ENCODE data around the gene TRAFD1.
A peak's percentile ranks its signal among the peaks of the same experiment; 100 is the strongest.

TRAFD1 gene

GRCh38 chr12:112192475-112192874 lies 67.1 kb downstream of the TRAFD1 start:
- DNase-seq (ENCODE audit: low spot score) = no peak
- TF ChIP-seq, protein P1, sequence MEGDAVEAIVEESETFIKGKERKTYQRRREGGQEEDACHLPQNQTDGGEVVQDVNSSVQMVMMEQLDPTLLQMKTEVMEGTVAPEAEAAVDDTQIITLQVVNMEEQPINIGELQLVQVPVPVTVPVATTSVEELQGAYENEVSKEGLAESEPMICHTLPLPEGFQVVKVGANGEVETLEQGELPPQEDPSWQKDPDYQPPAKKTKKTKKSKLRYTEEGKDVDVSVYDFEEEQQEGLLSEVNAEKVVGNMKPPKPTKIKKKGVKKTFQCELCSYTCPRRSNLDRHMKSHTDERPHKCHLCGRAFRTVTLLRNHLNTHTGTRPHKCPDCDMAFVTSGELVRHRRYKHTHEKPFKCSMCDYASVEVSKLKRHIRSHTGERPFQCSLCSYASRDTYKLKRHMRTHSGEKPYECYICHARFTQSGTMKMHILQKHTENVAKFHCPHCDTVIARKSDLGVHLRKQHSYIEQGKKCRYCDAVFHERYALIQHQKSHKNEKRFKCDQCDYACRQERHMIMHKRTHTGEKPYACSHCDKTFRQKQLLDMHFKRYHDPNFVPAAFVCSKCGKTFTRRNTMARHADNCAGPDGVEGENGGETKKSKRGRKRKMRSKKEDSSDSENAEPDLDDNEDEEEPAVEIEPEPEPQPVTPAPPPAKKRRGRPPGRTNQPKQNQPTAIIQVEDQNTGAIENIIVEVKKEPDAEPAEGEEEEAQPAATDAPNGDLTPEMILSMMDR (IDR thresholded peaks at IDR 0.05) = no peak
- peak overlapping the region in 1 of 2 donors; percentile 55 for H3K27ac ChIP-seq
- H3K4me3 ChIP-seq = no peak overlapping the region

GRCh38 chr12:112194601-112195247 lies 69.4 kb downstream of the TRAFD1 start:
- Histone ChIP-seq H3K4me3 (no peak overlapping the region), H3K27ac (no peak overlapping the region)
- TF ChIP-seq, protein P1 (IDR thresholded peaks at IDR 0.05) = no peak
- no peak for DNase-seq (ENCODE audit: low spot score)

DNA sequence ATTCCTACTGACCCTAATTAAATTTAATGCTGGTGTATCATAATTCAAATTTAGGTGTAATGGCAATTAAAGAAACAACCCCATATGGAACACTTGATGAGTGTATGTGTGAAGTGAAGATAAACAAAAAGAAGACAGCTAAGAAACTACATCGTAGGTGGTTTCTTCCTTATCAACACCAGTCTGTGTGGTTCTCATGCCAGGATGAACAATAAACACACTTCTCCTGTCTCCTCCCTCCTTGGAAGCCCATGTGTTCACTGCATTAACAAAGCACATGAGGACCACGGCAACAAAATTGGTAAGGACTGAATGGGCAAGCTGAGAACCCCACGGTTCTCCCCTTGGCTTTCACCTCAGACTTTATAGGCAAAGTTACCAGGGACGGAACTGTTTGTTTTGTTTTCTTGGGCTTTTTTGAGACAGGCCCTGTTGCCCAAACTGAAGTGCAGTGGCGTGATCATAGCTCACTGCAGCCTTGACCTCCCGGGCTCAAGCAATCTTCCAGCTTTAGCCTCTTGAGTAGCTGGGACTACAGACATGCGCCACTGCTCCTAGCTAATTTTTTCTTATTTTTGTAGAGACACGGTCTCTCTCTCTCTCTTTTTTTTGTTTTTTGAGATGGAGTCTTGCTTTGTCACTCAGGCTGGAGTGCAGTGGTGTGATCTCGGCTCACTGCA lies 71.0 kb downstream of the TRAFD1 start:
- Histone ChIP-seq H3K4me3 (no peak overlapping the region), H3K27ac (no peak overlapping the region)
- no peak for DNase-seq (ENCODE audit: low spot score)
- TF ChIP-seq, protein P1 (IDR thresholded peaks at IDR 0.05) = no peak

- H3K27ac ChIP-seq = no peak overlapping the region
Measured at GRCh38 chr12:112198120-112198733, 72.9 kb downstream of the TRAFD1 start.

GRCh38 chr12:112199136-112199535 lies 73.8 kb downstream of the TRAFD1 start:
- Histone ChIP-seq H3K27ac (no peak overlapping the region), H3K4me3 (no peak overlapping the region)
- TF ChIP-seq, protein P1 (IDR thresholded peaks at IDR 0.05) = no peak
- DNase-seq (ENCODE audit: low spot score) = no peak

More at GRCh38 chr12:112198120-112198733, 72.9 kb downstream of the TRAFD1 start:
- H3K4me3 ChIP-seq = no peak overlapping the region
- TF ChIP-seq, protein P1 (IDR thresholded peaks at IDR 0.05) = no peak
- no peak for DNase-seq (ENCODE audit: low spot score)

Measured in coronary artery (tissue), 2 donors.